Stimulated activated CD8-positive, alpha-beta memory T cell treated with anti-CD3 and anti-CD28 coated beads, Interleukin-2, amount 100 ng/mL, for 48 hours (primary cell): Measurements from ENCODE around the gene TTC8.

Experiments used
- DNase-seq, 2 donors: peaks; one replicate each; pipeline ENCODE4 v3.0.0-alpha.2; 2020; ENCODE audit warnings: low read depth in 2 of 2

The TTC8 gene

GRCh38 chr14:88868558-88869159, 44.2 kb downstream of the TTC8 start:
- no peak for DNase-seq

DNA sequence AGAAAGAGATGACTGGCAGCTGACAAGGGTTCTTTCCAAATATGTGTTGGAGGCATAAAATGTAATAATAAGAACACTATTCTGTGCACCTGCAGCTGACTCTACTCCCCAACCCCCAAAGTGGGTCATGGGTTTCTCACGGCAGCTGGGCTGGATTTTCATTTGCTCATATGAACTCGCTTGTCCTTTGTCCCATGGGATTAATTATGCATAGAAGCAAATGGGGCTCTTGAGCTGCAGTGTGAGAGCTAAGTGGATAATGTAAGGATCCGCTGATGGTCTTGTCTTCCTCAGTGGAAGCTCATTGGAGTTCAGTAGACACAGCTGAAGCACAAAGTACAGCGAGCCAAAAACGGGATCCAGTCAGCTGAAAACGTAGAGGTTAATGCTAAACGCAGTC, 46.3 kb downstream of the TTC8 start:
- no peak for DNase-seq

DNA sequence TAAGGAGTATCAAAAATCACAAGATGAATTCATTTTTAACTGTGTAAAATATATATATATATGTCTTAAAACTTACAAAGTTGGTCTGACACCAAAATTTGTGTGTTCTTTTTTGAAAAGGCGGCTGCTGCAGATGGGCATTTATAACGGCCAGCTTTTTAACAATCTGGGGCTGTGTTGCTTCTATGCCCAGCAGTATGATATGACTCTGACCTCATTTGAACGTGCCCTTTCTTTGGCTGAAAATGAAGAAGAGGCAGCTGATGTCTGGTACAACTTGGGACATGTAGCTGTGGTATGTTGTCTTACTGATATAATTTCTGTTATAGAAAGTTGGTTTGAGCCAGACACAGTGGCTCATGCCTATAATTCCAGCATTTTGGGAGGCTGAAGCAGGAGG, 47.0 kb downstream of the TTC8 start:
- no peak for DNase-seq

- no peak for DNase-seq
These were observed 48.5 kb downstream of the TTC8 start for GRCh38 chr14:88872976-88873375.

- DNase-seq, result no peak
These were observed 52.7 kb downstream of the TTC8 start for GRCh38 chr14:88877192-88877591.

DNA sequence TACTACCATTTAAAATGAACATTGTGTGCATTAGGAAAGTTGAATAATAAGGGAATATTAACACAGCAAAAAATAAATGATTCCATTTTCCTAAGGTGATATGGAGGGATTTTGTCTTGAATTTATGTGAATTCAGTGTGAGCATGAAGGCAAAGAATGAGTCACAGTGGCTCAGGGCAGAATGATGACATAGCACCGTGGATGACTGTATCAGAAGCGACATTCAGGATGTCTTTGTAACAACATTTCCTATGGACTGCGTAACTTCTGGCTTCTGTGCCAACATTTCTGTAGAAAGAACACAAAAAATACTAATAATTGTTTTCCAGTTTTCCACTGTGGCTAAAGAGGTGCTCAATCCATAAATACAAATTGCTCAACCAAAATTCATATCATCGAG, 54.6 kb downstream of the TTC8 start:
- no peak for DNase-seq

DNA sequence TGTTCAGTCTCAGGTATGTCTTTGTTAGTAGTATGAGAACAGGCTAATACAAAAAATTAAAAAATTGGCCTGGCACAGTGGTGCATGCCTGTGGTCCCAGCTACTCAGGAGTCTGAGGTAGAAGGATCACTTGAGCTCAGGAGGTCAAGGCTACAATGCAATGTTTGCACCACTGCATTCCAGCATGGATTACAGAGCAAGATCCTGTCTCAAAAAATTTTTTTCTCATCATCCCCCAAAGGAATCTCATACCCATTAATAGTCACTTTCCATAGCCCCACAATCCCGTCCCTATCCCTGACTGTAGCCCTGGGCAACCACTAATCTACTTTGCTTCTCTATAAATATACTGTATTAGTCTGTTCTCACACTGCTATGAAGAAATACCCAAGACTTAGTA, 57.8 kb downstream of the TTC8 start:
- no peak for DNase-seq

GRCh38 chr14:88895116-88895515, 70.7 kb downstream of the TTC8 start:
- no peak for DNase-seq

GRCh38 chr14:88901189-88901588, 76.7 kb downstream of the TTC8 start:
- DNase-seq, result no peak

- no peak for DNase-seq
These were observed 77.5 kb downstream of the TTC8 start for GRCh38 chr14:88901991-88902390.

GRCh38 chr14:88902850-88903249, 78.4 kb downstream of the TTC8 start:
- DNase-seq, result no peak

DNA sequence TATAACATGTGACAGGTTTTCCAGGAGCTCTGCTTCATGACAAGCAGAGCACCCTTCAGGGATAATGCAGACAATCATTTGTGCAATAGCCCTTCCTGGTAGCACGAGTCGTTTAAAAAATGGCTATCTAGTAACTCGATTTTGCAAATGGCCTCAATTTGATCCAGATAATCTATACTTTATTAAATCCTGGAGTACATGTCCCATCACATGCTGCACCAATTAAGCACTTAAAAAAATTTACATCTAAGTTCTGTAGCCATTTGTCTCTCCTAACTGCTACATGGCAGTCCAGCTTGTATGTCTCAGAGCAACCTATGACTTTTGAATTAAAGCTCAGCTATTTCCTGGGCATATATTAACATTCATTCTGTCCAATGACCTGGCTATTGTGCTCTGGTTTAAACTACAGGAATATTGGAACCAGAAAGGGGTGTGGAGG, 79.8 kb downstream of the TTC8 start:
- no peak for DNase-seq

- no peak for DNase-seq
These were observed 80.4 kb downstream of the TTC8 start for GRCh38 chr14:88904864-88905263.

GRCh38 chr14:88908216-88908615, 83.8 kb downstream of the TTC8 start:
- DNase-seq, result no peak

GRCh38 chr14:88910386-88910785, 85.9 kb downstream of the TTC8 start:
- no peak for DNase-seq

- DNase-seq, result no peak
These were observed 87.4 kb downstream of the TTC8 start for GRCh38 chr14:88911809-88912208.

GRCh38 chr14:88914956-88915355, 90.5 kb downstream of the TTC8 start:
- DNase-seq, result no peak

GRCh38 chr14:88919502-88919901, 95.1 kb downstream of the TTC8 start:
- DNase-seq, result no peak
